SIG-M5 treated with dmso at 0.1 percent for 504 hours (cell line): ENCODE data around the gene FADD.

ENCODE experiments used
- DNase-seq: peaks from one replicate; lab custom pipeline; 2025; ENCODE audit not compliant: unreplicated experiment; lab: John Stamatoyannopoulos, UW

FADD gene

DNA sequence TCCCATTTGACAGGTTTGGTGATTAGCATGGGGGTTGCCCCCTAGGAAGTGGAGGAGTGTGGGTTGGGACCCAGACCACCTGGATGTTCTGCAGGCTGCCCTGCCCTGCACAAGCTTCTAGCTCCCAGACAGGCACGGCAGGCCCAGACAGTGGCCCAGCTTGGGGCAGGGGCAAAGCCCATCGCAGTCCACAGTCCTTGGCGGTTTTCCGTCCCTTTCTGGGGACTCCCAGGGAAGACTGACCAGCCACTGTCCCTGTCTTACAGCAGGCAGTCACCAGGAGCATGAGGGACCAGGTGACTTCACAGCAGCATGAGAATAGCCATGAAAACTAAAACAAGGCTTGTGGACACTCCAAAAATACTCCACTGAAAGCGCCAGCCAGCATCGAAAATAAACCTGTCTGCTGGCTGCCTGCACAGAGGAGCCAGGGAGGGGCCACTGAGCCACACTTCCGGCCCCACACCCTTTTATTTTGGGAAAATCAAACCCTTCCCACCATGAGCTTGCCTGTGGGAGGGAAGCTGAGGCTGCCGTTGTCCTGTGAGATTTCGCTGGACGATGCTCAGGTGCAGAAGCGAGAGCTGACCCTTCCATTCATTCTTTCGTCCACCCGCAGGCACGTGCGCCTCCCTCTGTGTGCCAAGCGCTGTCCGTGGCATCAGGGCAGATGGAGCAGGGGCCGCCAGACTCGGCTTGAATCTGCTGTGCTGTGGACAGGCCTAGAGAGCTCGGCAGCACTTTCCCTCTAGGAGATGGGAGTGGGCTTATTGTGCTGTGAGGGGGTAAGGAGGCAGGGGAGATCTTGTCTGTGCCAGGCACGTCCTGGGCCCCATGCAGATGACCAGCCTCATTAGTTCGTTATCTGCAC, 28.0 kb downstream of the FADD start:
- DNase-seq = no peak

DNA sequence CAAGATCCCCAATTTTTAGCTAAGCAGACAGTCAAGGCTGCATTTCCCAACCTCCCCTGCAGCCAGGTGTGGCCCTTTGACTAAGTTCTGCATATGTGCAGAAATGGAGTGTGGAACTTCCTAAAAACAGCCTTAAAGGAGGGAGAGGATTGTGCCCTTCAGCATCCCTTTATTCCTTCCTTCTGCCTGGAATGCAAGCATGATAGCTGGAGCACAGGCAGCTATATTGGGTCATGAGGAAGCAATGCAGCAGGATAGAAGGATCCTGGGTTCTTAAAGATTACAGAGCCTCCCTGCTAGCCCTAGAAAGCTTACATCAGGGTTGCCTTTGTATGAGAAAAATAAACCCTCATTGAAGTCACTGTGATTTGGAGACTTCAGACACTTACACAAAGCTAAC, 29.9 kb downstream of the FADD start:
- DNase-seq = no peak

DNA sequence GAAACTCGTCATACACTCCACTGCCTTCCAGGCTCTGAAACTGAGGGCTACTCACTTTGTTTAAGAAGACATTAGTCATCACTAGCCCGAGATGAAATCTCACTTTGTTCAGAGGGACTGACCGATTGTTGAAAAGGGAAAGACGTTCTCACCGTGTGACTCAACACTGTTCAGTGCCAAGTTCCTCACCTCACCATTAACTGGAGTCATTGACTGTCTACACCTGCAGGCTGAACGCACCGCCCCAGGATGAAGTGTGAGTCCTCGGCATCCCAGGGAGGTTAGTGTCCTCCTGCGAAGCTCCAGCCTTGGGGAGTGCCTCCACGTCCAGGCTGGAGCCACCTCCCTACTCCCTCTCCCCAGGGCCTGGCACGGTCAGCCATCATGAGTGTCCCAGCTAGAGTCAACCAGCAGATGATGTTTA, 30.4 kb downstream of the FADD start:
- peak; percentile 83 for DNase-seq

DNA sequence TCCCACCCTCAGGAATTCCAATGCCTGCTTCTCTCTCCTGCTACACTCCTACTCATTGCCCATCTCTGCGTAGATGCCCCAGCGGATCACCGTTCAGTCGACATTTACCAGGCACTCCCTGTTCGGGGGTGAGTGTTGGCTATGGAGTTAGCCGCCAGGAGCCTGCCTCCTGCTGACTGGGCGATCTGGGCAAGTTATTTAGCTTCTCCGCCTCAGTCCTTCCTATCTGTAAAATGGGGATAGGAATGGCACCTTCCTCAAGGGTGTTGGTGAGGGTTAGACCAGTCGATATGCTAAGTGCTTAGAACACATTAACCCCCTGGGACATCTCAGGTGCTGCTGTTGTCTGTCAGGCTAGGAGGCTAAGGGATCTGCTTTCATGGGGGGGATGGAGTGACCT, 30.9 kb downstream of the FADD start:
- no peak for DNase-seq

DNA sequence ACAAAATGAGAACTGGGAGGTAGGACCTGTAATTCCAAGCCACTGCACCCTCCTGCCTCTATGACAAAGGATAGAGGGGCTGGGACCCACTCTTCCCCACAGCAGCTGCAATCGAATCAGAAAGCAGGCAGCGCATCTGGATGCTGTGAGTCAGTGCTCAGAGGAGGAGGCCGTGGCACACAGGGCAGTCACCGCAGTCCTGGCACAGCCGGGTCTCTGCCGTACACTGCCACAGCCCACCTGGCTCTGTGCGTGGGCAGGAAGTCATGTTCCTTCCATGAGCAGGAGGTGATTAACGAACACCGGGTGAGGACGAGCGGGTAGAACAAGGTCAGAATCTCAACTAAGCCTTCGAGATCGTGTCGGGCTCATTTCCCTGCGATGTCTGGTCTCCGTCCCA, 37.2 kb downstream of the FADD start:
- no peak for DNase-seq

DNA sequence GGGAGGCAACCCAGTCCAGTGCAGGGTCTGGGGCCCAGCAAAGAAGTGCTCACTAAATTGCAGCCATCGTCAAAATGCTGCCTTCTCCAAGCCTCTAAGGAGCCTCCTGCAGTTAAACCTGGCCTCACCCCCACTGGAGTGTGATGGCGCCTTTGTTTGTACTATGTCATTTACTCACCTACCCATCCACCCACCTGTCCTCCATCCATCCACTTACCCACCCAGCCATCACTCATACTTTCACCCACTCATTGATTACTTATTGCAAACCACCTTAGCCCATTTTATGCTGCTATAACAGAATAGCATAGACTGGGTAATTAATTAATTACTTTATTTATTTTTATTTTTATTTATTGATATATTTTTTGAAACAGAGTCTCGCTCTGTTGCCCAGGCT, 38.6 kb downstream of the FADD start:
- no peak for DNase-seq

DNA sequence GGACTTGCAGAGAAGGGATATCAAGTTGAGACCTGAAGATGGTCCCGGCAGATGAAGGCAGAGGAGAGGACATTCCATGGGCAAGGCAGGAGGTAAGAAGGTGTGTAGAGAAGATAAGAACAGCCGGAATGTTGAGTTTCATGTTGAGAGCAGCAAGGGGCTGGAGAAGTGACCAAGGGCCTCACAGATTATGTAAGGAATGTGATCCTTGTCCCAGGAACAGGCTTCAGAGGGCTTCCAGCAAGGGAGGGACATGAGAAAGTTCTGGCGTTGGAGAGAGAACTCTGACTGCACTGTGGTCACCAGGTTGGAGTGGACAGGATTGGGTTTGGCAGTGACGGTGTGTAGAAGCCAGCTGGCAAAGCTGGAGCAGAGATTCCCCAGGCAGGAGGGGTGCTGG, 39.8 kb downstream of the FADD start:
- no peak for DNase-seq

DNA sequence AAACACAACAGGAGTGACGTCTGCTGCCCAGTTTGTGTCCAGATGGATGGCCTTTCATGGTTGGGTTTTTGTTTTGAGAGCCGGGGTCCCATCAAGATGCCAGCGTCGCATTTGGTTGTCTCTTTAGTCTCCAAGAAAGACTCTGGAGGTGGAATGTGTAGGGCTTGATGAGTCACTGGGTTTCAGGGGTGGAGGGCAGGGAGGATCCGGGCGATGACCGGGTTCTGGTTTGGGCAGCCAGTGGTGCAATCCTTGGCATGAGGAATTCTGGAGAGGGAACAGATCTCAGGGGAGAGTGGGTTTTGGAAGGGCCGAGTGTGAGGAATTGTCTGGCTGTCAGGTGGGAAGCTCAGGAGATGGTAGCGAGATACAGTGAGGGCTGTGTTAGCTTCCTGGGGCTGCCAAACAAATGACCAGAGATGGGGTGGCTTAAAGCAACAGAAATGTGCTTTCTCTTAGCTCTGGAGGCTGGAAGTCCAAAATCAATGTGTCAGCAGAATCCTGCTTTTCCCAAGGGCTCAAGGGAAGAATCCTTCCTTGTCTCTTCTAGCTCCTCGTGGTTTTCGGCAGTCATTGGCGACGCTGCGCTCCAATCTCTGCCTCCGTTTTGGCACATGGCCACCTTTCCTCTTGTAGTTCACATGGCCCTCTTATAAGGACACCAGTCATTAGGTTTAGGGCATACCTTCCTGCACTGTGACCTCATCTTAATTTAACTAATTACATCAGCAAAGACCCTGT, 41.0 kb downstream of the FADD start:
- no peak for DNase-seq

DNA sequence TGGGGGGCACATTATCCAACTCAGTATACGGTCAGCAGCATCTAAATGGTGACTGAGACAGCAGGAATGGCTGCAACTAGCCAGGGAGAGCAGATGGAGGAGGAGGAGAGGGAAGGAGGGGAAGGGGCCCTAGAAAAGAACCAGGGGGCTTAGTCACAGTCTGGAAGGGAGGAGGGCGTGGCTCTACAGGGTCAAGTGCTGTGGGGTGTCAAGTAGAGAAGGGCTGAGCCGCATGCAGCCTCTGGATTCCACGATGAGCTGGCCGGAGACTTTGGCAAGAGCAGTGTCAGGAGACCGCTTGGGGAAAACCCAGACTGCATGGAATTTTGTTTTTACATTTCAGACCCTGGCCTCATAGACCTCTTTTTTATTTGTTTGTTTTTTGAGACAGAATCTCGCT, 41.6 kb downstream of the FADD start:
- no peak for DNase-seq

DNA sequence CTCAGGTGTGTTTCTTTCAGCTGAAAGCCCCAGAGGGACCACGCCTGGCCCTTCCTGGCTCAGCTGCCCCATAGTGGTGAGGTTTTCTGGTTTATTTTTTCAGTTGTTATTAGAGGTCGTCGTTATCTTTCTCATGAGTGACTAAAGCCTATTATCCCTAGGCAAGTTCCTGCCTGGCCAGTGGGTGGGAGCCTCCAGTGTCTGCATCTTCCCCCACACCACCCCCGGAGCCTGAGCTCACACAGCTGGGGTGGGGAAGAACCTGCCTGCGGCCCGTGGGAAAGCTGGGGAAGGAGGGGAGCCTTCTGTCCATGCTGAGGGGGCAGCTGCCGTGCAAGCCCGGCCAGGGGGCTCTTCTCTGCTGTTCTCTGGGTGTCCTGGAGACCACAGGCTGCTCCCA, 43.1 kb downstream of the FADD start:
- no peak for DNase-seq

DNA sequence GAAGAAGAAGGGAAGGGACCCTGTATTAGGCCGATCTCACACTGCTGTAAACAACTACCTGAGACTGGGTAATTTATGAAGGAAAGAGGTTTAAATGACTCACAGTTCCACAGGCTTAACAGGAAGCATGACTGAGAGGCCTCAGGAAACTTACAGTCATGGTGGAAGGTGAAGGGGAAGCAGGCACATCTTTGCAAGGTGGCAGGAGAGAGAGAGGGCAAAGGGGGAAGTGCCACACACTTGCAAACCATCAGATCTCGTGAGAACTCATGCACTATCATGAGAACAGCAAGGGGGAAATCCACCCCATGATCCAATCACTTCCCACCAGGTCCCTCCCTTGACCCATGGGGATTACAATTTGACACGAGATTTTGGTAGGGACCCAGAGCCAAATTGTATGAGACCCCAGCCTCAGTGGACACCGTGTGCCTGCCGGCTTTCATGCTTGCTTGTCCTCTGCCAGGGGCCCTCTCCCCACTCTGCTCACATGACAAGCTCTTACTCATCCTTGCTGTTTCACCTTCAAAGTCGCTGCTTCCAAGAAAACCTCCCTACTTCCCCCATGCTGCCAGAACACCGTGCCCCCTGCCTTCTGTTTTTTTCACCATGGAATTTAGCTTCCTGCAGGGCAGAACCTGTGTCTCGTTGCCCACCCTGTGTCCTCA, 44.1 kb downstream of the FADD start:
- no peak for DNase-seq

DNA sequence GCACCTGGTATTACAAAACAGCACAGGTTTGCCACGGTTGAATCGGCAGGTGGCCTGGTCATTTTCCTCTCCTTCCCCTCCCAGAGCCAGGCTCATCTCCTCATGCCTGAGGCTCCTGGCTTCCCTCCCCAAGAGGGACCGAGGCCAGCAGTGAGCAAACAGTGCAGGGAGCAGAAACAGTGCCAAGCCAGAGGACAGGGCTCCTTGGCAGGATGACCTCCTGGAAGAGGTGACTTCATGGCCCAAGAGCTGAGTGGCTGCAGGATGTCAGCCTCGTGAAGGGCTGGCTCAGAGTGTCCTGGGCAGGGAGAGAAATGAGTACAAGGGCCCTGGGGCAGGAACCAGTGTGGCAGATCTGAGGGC, 44.6 kb downstream of the FADD start:
- no peak for DNase-seq

DNA sequence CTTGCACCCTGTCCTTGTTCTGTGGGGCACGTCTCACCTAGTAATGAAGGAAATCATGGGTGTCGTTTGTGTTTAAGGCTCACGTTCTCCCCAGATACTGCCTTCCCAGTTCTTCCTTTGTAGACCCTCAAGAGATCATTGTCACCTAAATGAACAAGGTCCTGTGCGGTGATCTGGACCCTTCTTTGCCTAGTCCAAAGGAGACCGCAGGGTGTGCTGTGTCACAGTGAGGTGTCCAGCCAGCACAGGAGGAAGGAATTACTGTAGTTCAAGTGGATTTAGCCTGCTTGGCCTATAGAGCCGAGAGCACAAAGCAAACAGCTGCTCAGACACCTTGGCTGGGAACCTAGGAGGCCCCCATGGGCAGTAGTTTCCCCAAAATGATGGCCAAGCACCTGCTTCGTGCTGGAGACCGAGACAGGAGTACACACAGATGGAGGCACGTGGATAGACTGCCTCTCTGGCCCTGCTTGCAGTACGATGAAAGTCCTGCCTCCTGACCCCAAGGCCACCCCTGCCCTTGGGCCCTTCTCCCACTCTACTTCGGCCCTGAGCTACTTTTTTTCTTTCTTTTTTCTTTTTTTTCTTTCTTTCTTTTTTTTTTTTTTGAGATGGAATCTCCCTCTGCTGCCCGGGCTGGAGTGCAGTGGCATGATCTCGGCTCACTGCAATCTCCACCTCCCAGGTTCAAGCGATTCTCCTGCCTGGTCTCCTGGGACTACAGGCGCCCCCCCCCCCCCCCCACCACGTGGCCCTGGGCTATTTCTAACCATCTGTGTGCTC, 48.0 kb downstream of the FADD start:
- DNase-seq = no peak

DNA sequence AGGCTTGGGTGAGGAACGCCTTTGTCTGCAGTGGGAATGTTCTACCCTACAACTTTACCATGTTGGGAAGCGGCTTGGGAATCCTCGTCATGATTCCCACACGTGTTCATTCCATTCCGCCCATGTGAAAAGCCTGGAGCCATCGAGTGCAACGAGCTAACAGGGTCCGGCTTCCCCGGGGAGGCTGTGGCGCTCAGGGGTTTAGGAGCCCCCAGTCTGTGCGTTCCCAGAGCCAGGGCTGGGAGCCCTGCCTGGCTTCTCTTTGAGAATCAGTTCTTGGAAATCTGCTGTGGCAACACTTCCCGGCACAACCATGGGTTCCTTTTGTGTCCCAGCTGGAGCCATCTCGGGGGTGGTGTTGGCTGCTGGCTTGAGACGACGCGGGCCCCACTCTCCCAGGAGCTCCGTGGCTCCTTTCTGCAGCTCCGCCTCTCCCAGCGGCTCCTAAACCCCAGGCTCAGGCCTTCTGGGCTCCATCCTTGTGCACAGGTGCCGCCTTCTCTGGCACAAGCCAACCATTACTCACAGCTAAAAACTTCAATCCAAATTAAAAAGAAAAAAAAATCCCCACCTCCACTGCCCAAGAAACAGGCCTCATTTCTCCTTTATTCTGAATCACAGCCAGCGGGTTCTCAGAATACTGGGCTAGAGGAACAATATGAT, 48.7 kb downstream of the FADD start:
- DNase-seq = no peak

DNA sequence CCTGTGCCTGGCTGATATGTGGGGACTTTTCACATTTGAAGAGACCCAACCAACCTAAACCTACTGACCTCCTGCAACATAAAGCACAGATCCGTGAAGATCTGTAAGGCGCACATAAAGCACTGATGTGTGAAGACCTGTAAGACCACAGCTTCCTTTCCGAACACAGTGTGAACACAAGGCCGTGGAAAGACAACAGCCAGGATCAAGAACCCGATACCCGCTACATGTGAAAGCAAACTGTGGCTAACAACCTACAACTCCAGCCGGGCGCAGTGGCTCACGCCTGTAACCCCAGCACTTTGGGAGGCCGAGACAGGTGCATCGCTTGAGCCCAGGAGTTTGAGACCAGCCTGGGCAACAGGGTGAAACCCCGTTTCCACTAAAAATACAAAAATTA, 49.7 kb downstream of the FADD start:
- no peak for DNase-seq

DNA sequence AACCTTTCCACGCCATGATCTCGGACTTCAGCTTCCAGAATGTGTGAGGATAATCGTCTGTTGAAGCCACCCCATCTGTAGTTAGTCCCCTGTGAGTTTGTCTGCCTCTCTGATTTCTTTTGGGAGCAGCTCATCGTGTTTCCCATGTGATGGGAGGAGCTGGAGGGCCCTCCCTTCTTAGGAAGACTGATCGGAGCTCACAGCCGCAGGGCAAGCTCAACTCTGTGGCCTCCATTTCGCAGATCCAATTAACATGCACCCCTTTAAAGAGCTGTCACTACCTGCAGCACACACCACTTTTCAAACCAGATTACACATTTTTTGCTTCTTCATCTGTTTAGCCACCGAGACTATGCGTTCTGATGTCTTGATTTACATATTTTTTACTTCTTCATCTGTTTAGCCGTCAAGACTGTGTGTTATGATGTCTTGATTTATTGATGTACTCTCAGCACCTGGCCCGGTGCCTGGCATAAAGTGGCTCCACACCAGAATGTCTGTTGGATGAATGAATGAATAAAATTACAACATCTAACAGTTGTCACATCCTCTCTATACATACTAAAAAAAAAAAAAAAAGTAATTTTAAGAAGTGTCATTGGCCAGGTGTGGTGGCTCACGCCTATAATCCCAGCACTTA, 52.5 kb downstream of the FADD start:
- DNase-seq = no peak
